Activated gamma-delta T cell treated with Interleukin-2 at 50 U/mL for 16 hours (primary cell): ENCODE data around the gene SH3RF2.
"Not testable (repeated sequence)": the region's sequence is repeated elsewhere in the genome, so short reads cannot be mapped to it uniquely, and the experiment has no call there.

ENCODE experiments used
- DNase-seq: peaks from one replicate; pipeline ENCODE4 v3.0.0-alpha.2; 2020

SH3RF2 gene

DNA sequence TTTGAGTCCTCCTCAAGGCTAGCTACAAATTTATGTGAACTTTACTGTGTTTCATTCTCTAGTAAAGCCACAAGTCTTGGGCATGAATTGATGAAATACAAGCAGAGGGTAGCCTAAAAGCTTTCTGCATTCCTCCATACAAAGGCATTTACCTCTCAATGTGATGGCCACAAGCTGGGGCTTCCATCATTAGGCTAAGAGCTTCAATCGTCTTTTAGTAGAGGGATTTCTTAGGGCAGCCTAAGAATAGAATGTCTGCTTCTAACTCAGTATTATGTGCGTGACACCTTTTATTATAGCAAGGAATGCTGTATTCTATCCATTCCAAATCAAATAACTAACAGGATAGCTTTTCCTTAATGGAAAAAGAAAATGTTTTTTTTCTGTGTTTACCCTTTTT is 165.3 kb downstream of the SH3RF2 start:
- DNase-seq: no peak

DNA sequence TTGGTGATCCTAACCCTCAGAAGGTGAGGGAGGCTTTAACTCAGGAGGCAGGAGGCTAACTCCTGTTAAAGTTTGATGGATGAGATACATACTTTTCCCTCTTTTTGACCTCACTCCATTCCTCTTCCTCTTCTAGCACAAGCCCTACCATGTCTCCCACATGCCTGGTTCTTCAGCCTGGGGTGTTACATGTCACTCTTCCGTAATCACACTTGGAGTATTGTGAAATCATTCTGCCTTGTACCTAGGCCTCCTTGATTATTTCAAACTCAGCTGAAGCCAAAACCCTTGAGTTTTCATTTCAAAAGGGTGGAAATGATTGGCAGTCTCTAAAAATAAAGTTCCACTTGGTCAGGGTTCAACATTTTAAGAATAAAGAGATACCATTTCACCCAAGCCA is 167.2 kb downstream of the SH3RF2 start:
- DNase-seq: no peak

DNA sequence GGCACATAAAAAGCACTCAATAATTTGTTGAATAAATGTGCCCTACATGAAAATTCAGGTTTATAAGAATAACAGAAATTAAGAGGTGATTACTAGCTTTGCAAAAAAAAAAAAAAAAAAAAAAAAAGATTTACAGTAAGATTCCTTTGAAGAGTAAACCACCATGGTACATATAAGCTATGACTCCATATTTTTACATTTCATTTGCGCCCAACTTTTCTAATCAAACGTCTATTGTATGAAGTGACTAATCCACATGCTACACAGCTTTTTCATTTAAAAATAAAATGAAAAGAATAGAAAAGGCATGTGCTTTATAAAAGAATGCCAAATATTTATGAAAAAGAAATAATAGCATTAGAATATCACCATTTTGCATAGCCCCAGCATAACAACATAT is 169.1 kb downstream of the SH3RF2 start, which contains the start of gene PLAC8L1:
PLAC8L1 (minus strand) TSS at position 101 of the 400 bp plus-strand sequence. CDS start 1,266 bp downstream, outside the sequence.
- no peak for DNase-seq

DNA sequence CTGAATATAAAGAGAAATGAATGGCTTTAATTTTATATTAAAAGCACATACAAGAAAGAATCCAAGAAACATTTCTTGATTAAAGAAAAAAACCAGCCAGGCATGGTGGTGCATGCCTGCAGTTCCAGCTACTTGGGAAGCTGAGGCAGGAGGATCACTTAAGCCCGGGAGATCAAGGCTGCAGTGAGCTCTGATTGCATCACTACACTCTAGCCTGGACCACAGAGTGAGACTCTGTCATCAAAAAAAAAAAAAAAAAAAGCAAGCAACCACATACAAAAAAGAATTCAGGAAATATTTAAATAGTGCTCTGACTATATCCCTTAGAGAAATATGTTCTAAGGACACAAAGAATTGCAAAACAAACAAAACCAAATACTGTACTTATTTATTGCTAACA is 171.5 kb downstream of the SH3RF2 start:
- no peak for DNase-seq

DNA sequence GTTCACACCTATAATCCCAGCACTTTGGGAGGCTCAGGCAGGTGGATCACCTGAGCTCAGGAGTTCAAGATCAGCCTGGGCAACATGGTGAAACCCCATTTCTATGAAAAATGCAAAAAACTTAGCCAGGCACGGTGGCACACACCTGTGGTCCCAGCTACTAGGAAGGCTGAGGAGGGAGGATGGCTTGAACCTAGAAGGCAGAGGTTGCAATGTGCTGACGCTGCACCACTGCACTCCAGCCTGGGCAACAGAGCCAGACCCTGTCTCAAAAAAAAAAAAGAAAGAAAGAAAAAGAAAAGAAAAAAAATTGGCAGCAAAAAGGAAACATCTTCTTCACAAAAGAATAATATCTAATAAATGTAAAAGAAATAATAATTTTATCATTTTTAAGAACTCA is 172.5 kb downstream of the SH3RF2 start:
- DNase-seq: not testable (repeated sequence)

DNA sequence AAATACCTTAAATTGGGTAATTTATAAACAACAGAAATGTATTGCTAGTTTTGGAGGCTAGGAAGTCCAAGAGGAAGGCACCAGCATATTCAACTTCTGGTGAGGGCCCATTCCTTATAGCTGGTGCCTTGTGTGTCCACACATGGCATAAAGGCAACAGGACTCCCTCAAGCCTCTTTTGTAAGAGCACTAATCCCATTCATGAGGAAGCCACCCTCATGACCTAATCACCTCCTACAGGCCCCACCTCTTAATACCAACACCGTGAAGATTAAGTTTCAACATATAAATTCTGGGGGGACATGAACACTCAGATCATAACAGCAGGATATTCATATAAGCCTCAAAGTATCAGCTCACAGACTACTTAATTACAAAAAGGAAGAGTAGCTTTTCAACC is 173.0 kb downstream of the SH3RF2 start:
- no peak for DNase-seq

DNA sequence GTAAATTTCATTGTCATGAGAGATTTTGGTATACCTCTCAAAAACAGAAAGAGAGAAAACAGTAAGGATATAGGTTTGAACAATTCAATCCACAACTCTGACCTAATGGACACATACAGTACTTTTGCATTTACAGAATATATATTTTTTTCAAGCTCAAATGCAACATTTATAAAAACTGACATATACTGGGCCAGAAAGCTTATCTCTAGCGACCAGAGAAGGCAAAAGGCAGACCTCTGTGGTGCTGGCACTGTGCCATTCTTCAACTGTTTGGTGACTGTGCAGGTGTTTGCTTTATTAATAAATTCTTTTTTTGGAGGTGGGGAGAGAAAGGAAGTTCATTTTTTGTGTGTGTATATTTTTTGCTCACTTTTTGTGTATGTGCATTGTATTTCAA is 175.0 kb downstream of the SH3RF2 start:
- DNase-seq: no peak

DNA sequence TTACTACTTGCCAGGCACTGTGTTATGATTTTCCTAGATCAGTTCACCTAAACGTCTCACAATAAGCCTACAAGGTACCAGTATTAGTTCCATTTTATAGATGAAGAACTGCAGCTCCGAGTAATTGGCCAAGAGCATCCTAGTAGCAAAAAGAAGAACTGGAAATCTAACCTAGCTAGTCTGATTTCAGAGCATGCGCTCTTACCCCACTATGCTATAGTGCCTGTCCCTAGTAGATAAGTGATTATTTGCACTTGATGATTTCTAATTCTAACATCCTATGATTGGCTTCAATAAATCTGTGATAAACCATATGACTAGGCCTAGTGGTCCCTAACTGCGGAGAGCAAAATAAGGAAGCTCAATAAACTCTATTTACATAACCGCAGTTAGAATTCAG is 176.1 kb downstream of the SH3RF2 start:
- DNase-seq: no peak
